GM18951 (cell line): ENCODE results near the gene NR5A2.

Experiments
- POLR2A ChIP-seq: IDR thresholded peaks from 4 replicates; pipeline ENCODE4 v1.6.1; 2011; ENCODE audit warnings: mild to moderate bottlenecking; ENCODE audit not compliant: insufficient read length, insufficient read depth; ENCODE audit errors: extremely low read depth
- in situ Hi-C: fragments of 300-500 bp; cut with MboI; formaldehyde crosslinking; loops from one replicate; pipeline ENCODE4 v1.12.0; 2022; ENCODE audit warnings: low sequenced_read_pairs, mixed read lengths, inconsistent platforms; ENCODE audit not compliant: unreplicated experiment

Gene NR5A2

DNA sequence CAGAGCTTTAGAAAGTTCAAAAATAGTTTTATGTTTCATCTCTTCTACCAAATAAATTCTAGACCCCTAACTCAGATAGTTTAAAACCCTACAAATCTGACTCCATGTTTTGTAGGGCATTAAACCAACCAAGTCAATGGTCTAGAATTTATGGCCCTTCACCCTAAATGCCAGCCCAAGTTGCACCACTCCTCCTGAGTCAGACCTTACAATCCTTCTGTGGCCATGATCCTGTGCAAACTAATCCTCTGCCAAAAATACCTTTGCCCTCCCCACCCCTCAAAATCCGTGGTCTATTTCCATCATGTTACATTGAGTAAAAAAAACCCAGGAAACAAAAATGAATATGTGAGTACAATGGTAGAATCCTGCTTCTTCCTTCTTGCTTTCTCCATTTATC, 179.3 kb downstream of the NR5A2 start:
- in situ Hi-C loops: no loop called here
- no peak for TF ChIP-seq POLR2A

GRCh38 chr1:200207711-200208126, 180.2 kb downstream of the NR5A2 start:
- in situ Hi-C loops: no loop called here
- TF ChIP-seq POLR2A: no peak

DNA sequence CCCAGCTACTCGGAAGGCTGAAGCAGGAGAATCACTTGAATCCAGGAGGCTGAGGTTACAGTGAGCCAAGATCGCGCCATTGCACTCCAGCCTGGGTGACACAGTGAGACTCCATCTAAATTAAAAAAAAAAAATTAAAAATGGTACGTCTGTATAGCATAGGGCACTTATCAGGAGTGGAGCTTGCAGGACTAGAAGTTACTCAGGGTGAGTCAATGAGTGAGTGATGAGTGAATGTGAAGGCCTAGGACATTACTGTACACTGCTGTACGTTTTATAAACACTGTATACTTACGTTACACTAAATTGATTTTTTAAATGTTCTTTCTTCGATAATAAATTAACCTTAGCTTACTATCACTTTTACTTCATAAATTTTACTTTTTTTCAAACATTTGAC, 183.6 kb downstream of the NR5A2 start:
- in situ Hi-C loops: no loop called here
- no peak for TF ChIP-seq POLR2A

DNA sequence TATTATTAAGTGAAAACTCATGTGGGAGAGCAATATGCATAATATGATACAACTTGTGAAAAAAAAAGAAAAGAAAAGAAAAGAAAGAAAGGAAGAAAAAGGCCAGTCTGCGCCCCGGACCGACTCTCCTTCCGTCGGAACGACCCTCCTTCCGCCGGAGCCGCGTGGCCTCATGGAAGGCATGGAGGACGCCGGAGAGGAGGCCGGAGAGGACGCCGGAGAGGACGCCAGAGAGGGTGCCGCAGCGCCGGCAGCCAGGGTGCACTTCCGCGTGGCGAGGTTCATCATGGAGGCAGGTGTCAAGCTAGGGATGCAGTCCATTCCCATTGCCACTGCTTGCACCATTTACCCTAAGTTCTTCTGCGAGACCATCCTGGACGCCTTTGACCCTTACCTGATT, 185.9 kb downstream of the NR5A2 start:
- TF ChIP-seq POLR2A: no peak
- in situ Hi-C loops: no loop called here

- in situ Hi-C loops: no loop called here
- TF ChIP-seq POLR2A: no peak
Observed at GRCh38 chr1:200213921-200214320, 186.4 kb downstream of the NR5A2 start.

GRCh38 chr1:200215350-200215749, 187.8 kb downstream of the NR5A2 start:
- TF ChIP-seq POLR2A: no peak
- in situ Hi-C loops: no loop called here

- TF ChIP-seq POLR2A: no peak
- in situ Hi-C loops: no loop called here
Observed at GRCh38 chr1:200217703-200218102, 190.2 kb downstream of the NR5A2 start.

GRCh38 chr1:200221614-200222282, 194.2 kb downstream of the NR5A2 start:
- in situ Hi-C loops: no loop called here
- no peak for TF ChIP-seq POLR2A

DNA sequence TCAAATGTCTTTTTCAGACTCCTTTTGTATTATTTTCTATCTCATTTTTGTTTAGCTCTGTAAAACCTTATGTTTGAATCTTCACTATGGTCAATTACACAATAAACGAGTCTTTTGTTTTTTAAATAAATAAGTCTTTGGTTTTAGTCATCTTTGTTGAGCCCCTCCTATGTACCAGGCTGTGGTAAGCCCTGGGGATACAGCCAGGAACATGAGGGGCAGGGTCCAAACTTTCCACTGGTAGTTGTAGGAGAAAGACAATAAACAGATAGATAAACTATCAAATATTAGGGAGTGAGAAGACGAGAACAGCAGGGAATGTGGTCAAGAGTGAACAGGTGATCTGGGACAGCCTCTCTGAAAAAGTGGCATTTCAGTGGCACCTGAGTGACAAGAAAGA, 195.7 kb downstream of the NR5A2 start:
- no peak for TF ChIP-seq POLR2A
- in situ Hi-C loops: no loop called here

DNA sequence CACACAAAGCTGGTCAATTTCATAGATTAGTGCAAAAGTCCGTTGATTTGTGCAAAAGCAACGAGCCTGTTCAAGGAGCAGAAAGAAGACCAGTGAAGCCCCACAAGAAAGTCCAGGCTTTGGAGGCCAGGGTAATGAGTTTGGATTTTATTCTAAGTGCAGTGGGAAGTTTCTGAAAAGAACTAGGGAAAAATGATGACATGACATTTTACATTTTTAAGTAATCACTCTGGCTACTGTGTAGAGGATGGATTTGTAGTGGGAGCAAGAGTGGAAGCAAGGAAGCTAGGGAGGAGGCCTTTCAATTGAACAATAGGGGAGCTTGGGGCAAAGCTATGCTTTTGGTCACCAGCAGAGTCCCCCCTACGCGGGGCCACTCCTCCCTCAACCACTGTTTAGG, 196.1 kb downstream of the NR5A2 start:
- in situ Hi-C loops: no loop called here
- no peak for TF ChIP-seq POLR2A

- in situ Hi-C loops: no loop called here
- no peak for TF ChIP-seq POLR2A
Observed at GRCh38 chr1:200224315-200224714, 196.8 kb downstream of the NR5A2 start.

DNA sequence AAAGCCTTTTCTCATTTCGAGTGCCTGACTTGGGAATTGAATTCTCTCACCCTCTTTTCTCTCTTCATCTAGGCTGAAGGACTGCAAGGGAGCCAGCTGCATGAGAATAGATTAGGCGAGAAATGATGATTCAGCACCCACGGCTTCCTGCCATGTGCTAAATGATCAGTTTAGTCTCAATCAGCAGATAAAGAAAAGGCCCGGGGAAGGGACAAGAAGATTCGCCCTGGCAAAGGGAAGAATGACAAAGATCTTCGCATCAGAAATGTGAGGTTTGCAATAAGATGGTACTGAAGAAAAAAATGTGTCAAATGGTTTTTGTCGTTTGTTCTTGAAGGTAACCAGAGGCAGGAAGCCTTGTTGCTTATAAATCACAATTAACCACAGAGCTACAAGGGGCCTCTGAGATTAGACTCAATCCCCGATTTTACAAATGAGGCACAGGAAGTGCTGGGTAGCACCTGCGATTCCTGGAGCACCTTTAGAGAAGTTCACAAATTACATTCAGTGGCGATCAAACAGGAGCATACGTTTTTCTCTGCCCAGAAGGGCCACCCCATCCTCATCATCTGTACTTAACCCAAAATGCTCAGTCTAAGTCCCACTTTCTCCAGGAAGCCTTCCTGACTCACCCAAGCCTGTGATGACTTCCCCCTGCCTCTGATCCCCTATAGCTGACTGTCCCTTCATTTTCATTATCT, 198.9 kb downstream of the NR5A2 start:
- in situ Hi-C loops: no loop called here
- no peak for TF ChIP-seq POLR2A

DNA sequence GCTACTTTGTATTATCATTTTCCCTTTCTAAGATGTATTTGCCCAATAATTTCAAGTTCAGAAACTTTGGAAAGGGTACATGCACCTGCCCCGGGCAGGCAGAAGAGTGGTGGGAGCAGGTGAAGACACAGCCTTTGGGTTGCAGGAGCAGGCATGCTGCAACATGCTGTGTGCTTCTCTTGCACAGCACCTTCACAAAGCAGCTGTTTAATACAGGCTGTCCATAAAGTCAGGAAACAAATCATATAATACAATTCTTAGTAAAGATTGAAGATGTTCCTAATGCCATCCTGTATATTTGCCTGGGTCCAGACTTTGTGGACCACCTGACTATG, 199.4 kb downstream of the NR5A2 start:
- TF ChIP-seq POLR2A: no peak
- in situ Hi-C loops: no loop called here
